Right lobe of liver (tissue), 6 donors: Measurements from ENCODE around the gene TMPRSS11A. TPM values are rescaled to one million over a fixed set of nuclear protein-coding genes. Genes with fewer than 3 reads are reported as not detected.

ENCODE experiments used
- ATAC-seq, 4 donors: fragments of 200-7000 bp; cut with Tn5 transposase; one replicate each; pipeline ENCODE4 v1.9.1; 2020; ENCODE audit warnings: mild to moderate bottlenecking in 4 of 4, moderate library complexity in 4 of 4
- DNase-seq, 3 donors: peaks; one replicate each; pipeline ENCODE4 v3.0.0-alpha.2; 2020
- H3K27ac ChIP-seq, 3 donors: fragments of 200-600 bp; one replicate each; pipeline ENCODE4 v1.8.0; 2022
- H3K27me3 ChIP-seq, 2 donors: fragments of 200-600 bp; one replicate each; pipeline ENCODE4 v1.8.0; 2022
- H3K36me3 ChIP-seq, 4 donors: fragments of 200-600 bp; sonication (generic) in 1 of 4; one replicate each; pipeline versions ENCODE4 v1.5.1 to v1.8.0; 2017 to 2022; ENCODE audit warnings: control low read depth in 1 of 4
- H3K4me1 ChIP-seq, 4 donors: fragments of 200-600 bp; sonication (generic) in 1 of 4; one replicate each; pipeline versions ENCODE4 v1.5.1 to v1.8.0; 2017 to 2022; ENCODE audit warnings: control low read depth in 1 of 4
- H3K4me3 ChIP-seq, 3 donors: fragments of 200-600 bp; one replicate each; pipeline ENCODE4 v1.8.0; 2022
- H3K9me3 ChIP-seq, 4 donors: fragments of 200-600 bp; sonication (generic) in 1 of 4; one replicate each; pipeline versions ENCODE4 v1.5.1 to v1.8.0; 2017 to 2022; ENCODE audit warnings: control low read depth in 1 of 4
- POLR2A ChIP-seq: fragments of 450-650 bp; IDR thresholded peaks from one replicate; pipeline ENCODE4 v1.6.1; 2017; ENCODE audit warnings: antibody characterized with exemption, mild to moderate bottlenecking
- WGBS: methylation state at CpG from one replicate; pipeline ENCODE4 v1.1.6; 2018; ENCODE audit warnings: low coverage, low lambda C conversion rate; ENCODE audit not compliant: insufficient coverage; ENCODE audit errors: missing lambda C conversion rate; 5-methylcytosine and 5-hydroxymethylcytosine counted together
- intact Hi-C, 2 donors: fragments of 100-400 bp; cut with DNase I; formaldehyde crosslinking; loops; one replicate each; pipeline versions ENCODE4 v1.11.2 to v1.14.1; 2022
- small RNA-seq, 2 experiments: library from RNA; depleted of rRNA; stranded (forward); fragments of <200 nt; gene quantifications; one replicate each; pipeline ENCODE3, GENCODE V24; 2016
- total RNA-seq, 6 experiments: library from RNA; depleted of rRNA in 2 of 6; stranded (reverse); fragments of >200 nt in 2 of 6; fragmentation: NEBNext Ultra II Directional in 3 of 6; extraction: Animal tissue kit (Norgen Biotek cat#: 25700) in 3 of 6; gene quantifications; one replicate each; pipeline versions ENCODE4 v1.1.0 to v1.2.4, GENCODE V29; 2016 to 2023
- TF ChIP-seq, protein P1 (sequence below), 4 donors: fragments of 200-600 bp in 3 of 4; fragments of 450-650 bp in 1 of 4; IDR thresholded peaks; one replicate each; pipeline versions ENCODE4 v1.5.1 to v1.8.0; 2016 to 2022; ENCODE audit warnings: antibody characterized with exemption in 4 of 4, mild to moderate bottlenecking in 2 of 4
- donor health status: DM: no; HTN: yes; CAD: no.
- donor health status: DM: no; HTN: no; CAD: no.
- donor health status: DM: no; HTN: no; CAD: no.
- donor health status: DM: no; HTN: yes; CAD: no.
- donor health status: DM: no; HTN: yes; CAD: no.

The TMPRSS11A gene
- total RNA-seq, 6 experiments from 2014 or later: not detected

DNA sequence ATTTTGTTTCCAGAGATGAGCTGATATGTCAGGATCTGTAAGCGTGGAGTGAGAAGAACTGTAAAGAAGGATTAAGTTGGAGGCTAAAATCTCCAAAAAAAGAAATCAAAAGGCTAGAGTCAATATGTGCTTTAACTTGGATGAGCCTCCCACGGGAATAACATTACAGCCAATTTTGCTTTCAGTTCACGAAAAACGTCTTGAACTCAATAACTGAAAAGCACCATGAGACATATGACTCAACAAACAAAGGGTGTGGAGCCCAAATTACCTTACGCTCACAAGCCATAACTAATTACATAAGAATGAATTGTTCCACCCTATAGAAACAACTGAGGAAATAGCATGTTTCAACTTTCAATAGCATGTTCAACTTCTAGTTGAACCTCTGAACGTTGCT, 101.8 kb downstream of the TMPRSS11A start:
- Histone ChIP-seq H3K27me3 (no peaks in the 10 kb centered on the region), H3K36me3 (no peaks in the 10 kb centered on the region), H3K27ac (no peak overlapping the region), H3K4me3 (no peak overlapping the region), H3K4me1 (no peaks in the 10 kb centered on the region), H3K9me3 (no peaks in the 10 kb centered on the region)
- DNase-seq (no peak), ATAC-seq (no peak)
- WGBS: 60% methylated on average over 5 of the region's 6 CpGs
- TF ChIP-seq POLR2A: no peak
- TF ChIP-seq, protein P1, sequence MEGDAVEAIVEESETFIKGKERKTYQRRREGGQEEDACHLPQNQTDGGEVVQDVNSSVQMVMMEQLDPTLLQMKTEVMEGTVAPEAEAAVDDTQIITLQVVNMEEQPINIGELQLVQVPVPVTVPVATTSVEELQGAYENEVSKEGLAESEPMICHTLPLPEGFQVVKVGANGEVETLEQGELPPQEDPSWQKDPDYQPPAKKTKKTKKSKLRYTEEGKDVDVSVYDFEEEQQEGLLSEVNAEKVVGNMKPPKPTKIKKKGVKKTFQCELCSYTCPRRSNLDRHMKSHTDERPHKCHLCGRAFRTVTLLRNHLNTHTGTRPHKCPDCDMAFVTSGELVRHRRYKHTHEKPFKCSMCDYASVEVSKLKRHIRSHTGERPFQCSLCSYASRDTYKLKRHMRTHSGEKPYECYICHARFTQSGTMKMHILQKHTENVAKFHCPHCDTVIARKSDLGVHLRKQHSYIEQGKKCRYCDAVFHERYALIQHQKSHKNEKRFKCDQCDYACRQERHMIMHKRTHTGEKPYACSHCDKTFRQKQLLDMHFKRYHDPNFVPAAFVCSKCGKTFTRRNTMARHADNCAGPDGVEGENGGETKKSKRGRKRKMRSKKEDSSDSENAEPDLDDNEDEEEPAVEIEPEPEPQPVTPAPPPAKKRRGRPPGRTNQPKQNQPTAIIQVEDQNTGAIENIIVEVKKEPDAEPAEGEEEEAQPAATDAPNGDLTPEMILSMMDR (IDR thresholded peaks at IDR 0.05): no peak
- intact Hi-C loops: no loop called here

Small RNA genes lying within 50 kb of the gene (small RNA-seq; reads per million reads assigned to genes)
- 0 reads per million in 2 experiments for gene RNU6-95P

Other genes starting within 250 kb of the TMPRSS11A start
- not detected for gene GNRHR, start 209.1 kb downstream of the TMPRSS11A start, total RNA-seq
- not detected for gene TMPRSS11D, start 79.5 kb downstream of the TMPRSS11A start, total RNA-seq
- under 1 TPM in 1 of 6 experiments, not detected in 5; 0.12 TPM for gene TMPRSS11F, start 166.4 kb upstream of the TMPRSS11A start, total RNA-seq